A549 treated with DMSO at 1 μM for 4 hours (cell line): ENCODE measurements around the gene LCE3E. TPM values are rescaled to one million over a fixed set of nuclear protein-coding genes. Genes with fewer than 3 reads are reported as not detected.

Source experiments
- total RNA-seq: library from RNA; stranded (reverse); fragments of 200-300 nt; extraction: Qiagen RNA extraction; gene quantifications from 5 replicates; pipeline ENCODE4 v1.2.3, GENCODE V29; 2022; ENCODE audit warnings: low read depth

The LCE3E gene
- not detected in 5 replicates for total RNA-seq

GRCh38 chr1:152566681-152567080 lies at the start of gene LCE3E:
LCE3E (minus strand) TSS chr1:152566780; CDS start chr1:152566208, 572 bp downstream.

GRCh38 chr1:152613511-152613910 lies 46.9 kb upstream of the LCE3E start, which contains the start of gene LCE3B:
LCE3B (plus strand) TSS chr1:152613811; CDS start chr1:152613811, 0 bp downstream.

GRCh38 chr1:152599934-152600333 lies 33.4 kb upstream of the LCE3E start, which contains the start of gene LCE3C:
LCE3C (plus strand) TSS chr1:152600234; CDS start chr1:152600732, 498 bp downstream.

GRCh38 chr1:152580433-152580832 lies 13.9 kb upstream of the LCE3E start, which contains the start of gene LCE3D:
LCE3D (minus strand) TSS chr1:152580516; CDS start chr1:152579936, 580 bp downstream.

Other genes starting within 250 kb of the LCE3E start
- gene FLG, start 241.5 kb downstream of the LCE3E start, total RNA-seq, result under 0.01 to 0.01 TPM in 2 of 5 replicates, not detected in the others
- not detected in 5 replicates for gene FLG2, start 206.8 kb downstream of the LCE3E start, total RNA-seq
- gene CRNN, start 152.5 kb downstream of the LCE3E start, total RNA-seq, result not detected in 5 replicates
- gene LCE5A, start 56.0 kb downstream of the LCE3E start, total RNA-seq, result 0.31 TPM in 1 of 5 replicates, not detected in the others
- 0.25 to 0.48 TPM (median 0.43 TPM) in 4 of 5 replicates, not detected in the other for gene CRCT1, start 52.3 kb downstream of the LCE3E start, total RNA-seq
- gene LCE3D, start 13.7 kb upstream of the LCE3E start, total RNA-seq, result 0.69 to 1.3 TPM (median 0.88 TPM) in 5 replicates
- not detected in 5 replicates for gene LCE3C, start 33.5 kb upstream of the LCE3E start, total RNA-seq
- gene LCE3B, start 47.0 kb upstream of the LCE3E start, total RNA-seq, result not detected in 5 replicates
- gene LCE3A, start 56.3 kb upstream of the LCE3E start, total RNA-seq, result not detected in 5 replicates
- not detected in 5 replicates for gene LCE2D, start 96.6 kb upstream of the LCE3E start, total RNA-seq
- not detected in 5 replicates for gene LCE2C, start 108.5 kb upstream of the LCE3E start, total RNA-seq
- not detected in 5 replicates for gene LCE2B, start 119.3 kb upstream of the LCE3E start, total RNA-seq
- not detected in 5 replicates for gene LCE2A, start 131.6 kb upstream of the LCE3E start, total RNA-seq
- not detected in 5 replicates for gene LCE4A, start 141.4 kb upstream of the LCE3E start, total RNA-seq
- not detected in 5 replicates for gene KPRP, start 191.2 kb upstream of the LCE3E start, total RNA-seq
- not detected in 5 replicates for gene LCE1F, start 208.4 kb upstream of the LCE3E start, total RNA-seq
- gene LCE1E, start 219.5 kb upstream of the LCE3E start, total RNA-seq, result 0.08 TPM in 1 of 5 replicates, not detected in the others
- not detected in 5 replicates for gene LCE1D, start 229.9 kb upstream of the LCE3E start, total RNA-seq
- gene LCE1C, start 239.9 kb upstream of the LCE3E start, total RNA-seq, result not detected in 5 replicates
- not detected in 5 replicates for gene LCE1B, start 245.2 kb upstream of the LCE3E start, total RNA-seq